Psoas muscle (tissue), 8 donors: ENCODE data around the gene HIRA. TPM values are rescaled to one million over a fixed set of nuclear protein-coding genes. Genes with fewer than 3 reads are reported as not detected.

Experiments used
- ATAC-seq, 4 donors: fragments of 200-7000 bp; cut with Tn5 transposase; one replicate each; pipeline ENCODE4 v1.9.1; 2020; ENCODE audit warnings: moderate library complexity in 3 of 4, mild to moderate bottlenecking in 2 of 4
- DNase-seq, 2 donors: peaks; one replicate each; pipeline ENCODE4 v3.0.0-alpha.2; 2020
- H3K27ac ChIP-seq: fragments of 200-600 bp; one replicate; pipeline ENCODE4 v1.8.0; 2022
- H3K27me3 ChIP-seq, 3 donors: fragments of 200-600 bp in 1 of 3; one replicate each; pipeline versions ENCODE4 v1.6.1 to v1.8.0; 2013 to 2022; ENCODE audit warnings: low read length in 2 of 3, mild to moderate bottlenecking in 2 of 3, moderate library complexity in 1 of 3; ENCODE audit not compliant: insufficient read depth in 3 of 3
- H3K36me3 ChIP-seq, 2 donors: fragments of 200-600 bp in 1 of 2; one replicate each; pipeline versions ENCODE4 v1.6.1 to v1.8.0; 2013 to 2022; ENCODE audit warnings: low read depth in 1 of 2, mild to moderate bottlenecking in 1 of 2, moderate library complexity in 1 of 2; ENCODE audit not compliant: insufficient read depth in 1 of 2
- H3K4me1 ChIP-seq: fragments of 200-600 bp; one replicate; pipeline ENCODE4 v1.8.0; 2022
- H3K4me3 ChIP-seq: fragments of 200-600 bp; one replicate; pipeline ENCODE4 v1.8.0; 2022; ENCODE audit warnings: mild to moderate bottlenecking
- H3K9me3 ChIP-seq: fragments of 200-600 bp; one replicate; pipeline ENCODE4 v1.8.0; 2022
- CTCF ChIP-seq: fragments of 200-600 bp; IDR thresholded peaks from one replicate; pipeline ENCODE4 v1.8.0; 2022; ENCODE audit warnings: antibody characterized with exemption
- WGBS, 3 donors: extraction: QIAGEN DNeasy Blood & Tissue Kit; methylation state at CpG; one replicate each; pipeline versions ENCODE4 v1.1.6 to v1.1.7; 2013; 5-methylcytosine and 5-hydroxymethylcytosine counted together
- intact Hi-C, 2 donors: fragments of 100-400 bp; cut with DNase I; formaldehyde crosslinking; loops; one replicate each; pipeline versions ENCODE4 v1.11.0 to v1.14.2; 2022
- polyA plus RNA-seq, 3 donors: library from polyadenylated mRNA; stranded (reverse); fragments of 200-250 nt; gene quantifications; one replicate each; pipeline ENCODE4 v1.2.3, GENCODE V29; 2013
- total RNA-seq, 4 donors: library from RNA; stranded (reverse); fragmentation: NEBNext Ultra II Directional in 2 of 4; extraction: Animal tissue kit (Norgen Biotek cat#: 25700) in 2 of 4; gene quantifications; one replicate each; pipeline versions ENCODE4 v1.2.1 to v1.2.4, GENCODE V29; 2021 to 2023
- donor health status: healthy with polysubstance abuse.
- donor health status: DM: no; HTN: no; CAD: no; lungs with moderate emphysema.
- donor health status: Bipolar disorder and iron deficiency.
- donor health status: healthy.
- donor health status: DM: yes; HTN: yes; CAD: no.
- donor health status: DM: no; HTN: no; CAD: no.
- donor health status: DM: no; HTN: no; CAD: no.
- donor health status: DM: yes; HTN: yes; CAD: no.

Gene HIRA
- total and polyA plus RNA-seq, 7 donors = 12.3 to 32.7 (median 17.2) TPM

GRCh38 chr22:19479355-19480172, 48.0 kb upstream of the HIRA start, which contains the start of gene CDC45:
TSS of gene CDC45 (plus strand) at chr22:19479920. CDS start at chr22:19479969, 49 bp downstream.
- intact Hi-C loops = loop anchor here (5.0 to 10.0 kb wide), 2 partner anchors 37 to 185 kb away; partner anchors contain the start of gene CLTCL1 (in 1 of the 2)
- peak; percentile 96 to 98 for DNase-seq
- no peaks in the 10 kb centered on the region for H3K9me3 ChIP-seq
- peak within 1 kb of the TSS; percentile 84 for H3K4me3 ChIP-seq
- WGBS, 3 donors = 0 to 1% (median 0%) methylated on average over 48 to 50 of the region's 50 CpGs
- peaks cover 35% of the 10 kb centered on the region for H3K4me1 ChIP-seq
- TF ChIP-seq CTCF = no peak
- peak within 1 kb of the TSS; percentile 97 for H3K27ac ChIP-seq
- ATAC-seq = peak; percentile 88 to 92 (median 90)
- peaks cover 0 to 10% of the 10 kb centered on the region in 2 donors for H3K36me3 ChIP-seq
- no peaks in the 10 kb centered on the region for H3K27me3 ChIP-seq

- TF ChIP-seq CTCF = no peak
- no peaks in the 10 kb centered on the region for H3K27me3 ChIP-seq
- peak; percentile 83 to 87 (median 86) for ATAC-seq
- peak within 1 kb of the TSS; percentile 97 for H3K27ac ChIP-seq
- intact Hi-C loops = loop anchor here (5.0 to 10.0 kb wide), 2 partner anchors 37 to 184 kb away; partner anchors contain the start of gene CLTCL1 (in 1 of the 2)
- DNase-seq = peak; percentile 89 to 96
- H3K4me3 ChIP-seq = peak within 1 kb of the TSS; percentile 84
- 0 to 1% (median 0%) methylated on average over 31 to 42 of the region's 42 CpGs for WGBS, 3 donors
- H3K4me1 ChIP-seq = peaks cover 40% of the 10 kb centered on the region
- H3K9me3 ChIP-seq = no peaks in the 10 kb centered on the region
- peaks cover 0 to 17% of the 10 kb centered on the region in 2 donors for H3K36me3 ChIP-seq
These were observed 47.4 kb upstream of the HIRA start, which contains the start of gene UFD1 for GRCh38 chr22:19478901-19479354. TSS of gene UFD1 (minus strand) at chr22:19479193. CDS start at chr22:19479085, 108 bp downstream.

GRCh38 chr22:19478045-19478900, 46.7 kb upstream of the HIRA start:
- Histone ChIP-seq H3K4me1 (peaks cover 47% of the 10 kb centered on the region), H3K36me3 (peaks cover 0 to 23% of the 10 kb centered on the region in 2 donors), H3K9me3 (no peaks in the 10 kb centered on the region), H3K4me3 (peak overlapping the region; percentile 84), H3K27me3 (no peaks in the 10 kb centered on the region), H3K27ac (peak overlapping the region; percentile 97)
- 1% methylated on average over 23 to 31 of the region's 31 CpGs for WGBS, 3 donors
- intact Hi-C loops = loop anchor here (5.0 to 10.0 kb wide), 2 partner anchors 36 to 183 kb away; partner anchors contain the start of gene CLTCL1 (in 1 of the 2)
- TF ChIP-seq CTCF = no peak
- peak in 1 of 4 donors; percentile 6 for ATAC-seq
- no peak for DNase-seq

GRCh38 chr22:19477321-19478044, 46.0 kb upstream of the HIRA start:
- intact Hi-C loops = loop anchor here (5.0 to 10.0 kb wide), 2 partner anchors 35 to 183 kb away; partner anchors contain the start of gene CLTCL1 (in 1 of the 2)
- Histone ChIP-seq H3K4me3 (peak overlapping the region; percentile 84), H3K9me3 (no peaks in the 10 kb centered on the region), H3K27ac (peak overlapping the region; percentile 97), H3K36me3 (peaks cover 3 to 31% of the 10 kb centered on the region in 2 donors), H3K4me1 (peaks cover 52% of the 10 kb centered on the region), H3K27me3 (no peaks in the 10 kb centered on the region)
- DNase-seq (no peak), ATAC-seq (no peak)
- TF ChIP-seq CTCF = no peak
- 23 to 30% (median 29%) methylated on average over 5 of the region's 5 CpGs for WGBS, 3 donors
